ENCODE results near the gene CLRN3.

- TF ChIP-seq POLR2A (IDR thresholded peaks at IDR 0.05) = no peak
- TF ChIP-seq, protein P1, sequence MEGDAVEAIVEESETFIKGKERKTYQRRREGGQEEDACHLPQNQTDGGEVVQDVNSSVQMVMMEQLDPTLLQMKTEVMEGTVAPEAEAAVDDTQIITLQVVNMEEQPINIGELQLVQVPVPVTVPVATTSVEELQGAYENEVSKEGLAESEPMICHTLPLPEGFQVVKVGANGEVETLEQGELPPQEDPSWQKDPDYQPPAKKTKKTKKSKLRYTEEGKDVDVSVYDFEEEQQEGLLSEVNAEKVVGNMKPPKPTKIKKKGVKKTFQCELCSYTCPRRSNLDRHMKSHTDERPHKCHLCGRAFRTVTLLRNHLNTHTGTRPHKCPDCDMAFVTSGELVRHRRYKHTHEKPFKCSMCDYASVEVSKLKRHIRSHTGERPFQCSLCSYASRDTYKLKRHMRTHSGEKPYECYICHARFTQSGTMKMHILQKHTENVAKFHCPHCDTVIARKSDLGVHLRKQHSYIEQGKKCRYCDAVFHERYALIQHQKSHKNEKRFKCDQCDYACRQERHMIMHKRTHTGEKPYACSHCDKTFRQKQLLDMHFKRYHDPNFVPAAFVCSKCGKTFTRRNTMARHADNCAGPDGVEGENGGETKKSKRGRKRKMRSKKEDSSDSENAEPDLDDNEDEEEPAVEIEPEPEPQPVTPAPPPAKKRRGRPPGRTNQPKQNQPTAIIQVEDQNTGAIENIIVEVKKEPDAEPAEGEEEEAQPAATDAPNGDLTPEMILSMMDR (IDR thresholded peaks at IDR 0.05) = no peak
Measured at GRCh38 chr10:127860592-127860991, 32.1 kb downstream of the CLRN3 start.

Measured in uterus (tissue), 2 donors.